Measurements from ENCODE around the gene ZBTB39. TPM values are rescaled to one million over a fixed set of nuclear protein-coding genes. Genes with fewer than 3 reads are reported as not detected.

Gene ZBTB39
- total and polyA plus RNA-seq, 10 donors = 1.7 to 15.7 (median 10.8) TPM

DNA sequence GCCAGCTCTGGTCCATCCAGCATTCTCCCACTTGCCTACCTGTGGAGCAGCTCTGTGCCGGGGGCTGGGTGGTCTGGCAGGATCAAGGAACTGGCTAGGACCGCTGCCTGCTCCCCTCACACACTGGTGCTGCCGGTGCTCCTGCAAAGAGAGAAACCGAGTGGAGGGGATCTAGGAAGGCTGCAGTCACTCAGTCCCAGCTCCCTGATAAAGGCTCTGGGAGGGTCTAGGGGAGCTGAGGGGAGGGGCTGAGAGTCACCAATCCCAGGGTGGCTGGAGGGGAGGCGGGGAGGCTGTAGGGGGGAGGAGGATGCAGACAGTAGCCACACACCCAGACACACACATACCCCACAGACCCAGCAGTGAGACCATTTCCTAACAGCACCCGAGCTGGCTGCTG, 10.0 kb upstream of the ZBTB39 start, which contains the start of gene TAC3:
TSS of gene TAC3 (minus strand) at position 182 of the 400 bp plus-strand sequence. CDS start 732 bp downstream, outside the sequence.
- no peak for DNase-seq
- intact Hi-C loops (cut with DNase I; ENCODE audit: low total_unique reads) = loop anchor here (5.0 kb wide), 1 partner anchor 41 kb away; no protein-coding TSS in a partner anchor
- H3K4me1 ChIP-seq = peaks cover 0 to 17% (median under 1%) of the 10 kb centered on the region in 6 donors
- H3K27me3 ChIP-seq (replicated peaks in 1 of 7) = peaks cover 0 to 13% (median 0%) of the 10 kb centered on the region in 7 donors
- no peaks in the 10 kb centered on the region for H3K9me3 ChIP-seq
- H3K36me3 ChIP-seq = no peaks in the 10 kb centered on the region
- H3K4me3 ChIP-seq = no peak within 1 kb of the TSS
- no peak for TF ChIP-seq POLR2AphosphoS5 (IDR thresholded peaks at IDR 0.05)
- TF ChIP-seq POLR2A (IDR thresholded peaks at IDR 0.05) = no peak
- TF ChIP-seq, protein P1, sequence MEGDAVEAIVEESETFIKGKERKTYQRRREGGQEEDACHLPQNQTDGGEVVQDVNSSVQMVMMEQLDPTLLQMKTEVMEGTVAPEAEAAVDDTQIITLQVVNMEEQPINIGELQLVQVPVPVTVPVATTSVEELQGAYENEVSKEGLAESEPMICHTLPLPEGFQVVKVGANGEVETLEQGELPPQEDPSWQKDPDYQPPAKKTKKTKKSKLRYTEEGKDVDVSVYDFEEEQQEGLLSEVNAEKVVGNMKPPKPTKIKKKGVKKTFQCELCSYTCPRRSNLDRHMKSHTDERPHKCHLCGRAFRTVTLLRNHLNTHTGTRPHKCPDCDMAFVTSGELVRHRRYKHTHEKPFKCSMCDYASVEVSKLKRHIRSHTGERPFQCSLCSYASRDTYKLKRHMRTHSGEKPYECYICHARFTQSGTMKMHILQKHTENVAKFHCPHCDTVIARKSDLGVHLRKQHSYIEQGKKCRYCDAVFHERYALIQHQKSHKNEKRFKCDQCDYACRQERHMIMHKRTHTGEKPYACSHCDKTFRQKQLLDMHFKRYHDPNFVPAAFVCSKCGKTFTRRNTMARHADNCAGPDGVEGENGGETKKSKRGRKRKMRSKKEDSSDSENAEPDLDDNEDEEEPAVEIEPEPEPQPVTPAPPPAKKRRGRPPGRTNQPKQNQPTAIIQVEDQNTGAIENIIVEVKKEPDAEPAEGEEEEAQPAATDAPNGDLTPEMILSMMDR (IDR thresholded peaks at IDR 0.05 in 8 of 11, conservative IDR thresholded peaks at IDR 0.05 in 3 of 11) = no peak
- H3K27ac ChIP-seq = no peak within 1 kb of the TSS
- WGBS, 5 donors = 73 to 90% (median 84%) methylated on average over 5 to 6 of the region's 6 CpGs

DNA sequence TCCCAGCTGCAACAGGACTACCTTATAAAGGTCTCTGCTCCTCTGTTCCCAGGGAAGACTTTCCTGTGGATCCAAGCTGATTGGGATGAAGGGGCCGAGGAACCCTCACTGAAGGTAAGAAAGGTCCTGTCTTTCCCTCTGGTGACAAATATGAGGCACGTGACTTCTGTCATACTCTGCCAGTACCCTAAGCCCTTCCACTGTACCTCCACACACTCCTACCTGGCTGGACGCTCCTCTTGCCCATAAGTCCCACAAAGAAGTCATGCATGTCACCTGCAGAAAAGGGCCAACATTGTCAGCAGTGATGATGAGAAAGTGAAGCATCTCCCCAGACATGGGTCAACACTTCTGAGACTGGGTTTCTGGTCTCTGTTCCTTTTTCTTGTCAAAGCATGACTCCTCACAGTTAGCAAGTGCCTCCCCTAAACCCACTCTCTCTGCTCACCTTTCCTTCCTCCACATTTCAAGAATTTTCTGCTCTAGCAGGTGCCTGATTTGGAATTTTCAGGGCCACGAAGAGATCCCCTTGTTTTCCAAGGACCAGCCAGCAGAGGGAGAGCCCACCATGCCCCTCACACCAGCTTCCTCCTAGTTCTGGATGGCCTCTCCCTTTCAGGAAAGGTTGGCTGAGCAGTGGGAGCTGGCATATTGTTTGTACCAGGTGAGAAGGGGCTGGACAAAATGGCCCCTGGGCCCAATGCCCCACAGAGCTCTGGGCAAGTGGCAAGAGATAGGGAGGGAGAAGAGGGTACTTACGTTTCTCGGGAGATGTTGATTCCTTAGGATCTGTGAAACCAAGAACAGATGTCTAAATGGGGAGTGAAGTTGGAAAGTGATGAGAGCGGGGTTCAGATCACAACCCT, 6.5 kb upstream of the ZBTB39 start:
- no peak for DNase-seq
- 76 to 85% (median 82%) methylated on average over 7 of the region's 7 CpGs for WGBS, 5 donors
- Histone ChIP-seq H3K9me3 (no peaks in the 10 kb centered on the region), H3K27me3 (replicated peaks in 1 of 7) (peaks cover 0 to 13% (median 0%) of the 10 kb centered on the region in 7 donors), H3K27ac (no peak overlapping the region), H3K4me3 (no peak overlapping the region), H3K4me1 (peaks cover 5 to 35% (median 12%) of the 10 kb centered on the region in 6 donors), H3K36me3 (no peaks in the 10 kb centered on the region)
- no peak for TF ChIP-seq POLR2AphosphoS5 (IDR thresholded peaks at IDR 0.05)
- TF ChIP-seq, protein P1 (IDR thresholded peaks at IDR 0.05 in 8 of 11, conservative IDR thresholded peaks at IDR 0.05 in 3 of 11) = no peak
- intact Hi-C loops (cut with DNase I; ENCODE audit: low total_unique reads) = no loop called here

DNA sequence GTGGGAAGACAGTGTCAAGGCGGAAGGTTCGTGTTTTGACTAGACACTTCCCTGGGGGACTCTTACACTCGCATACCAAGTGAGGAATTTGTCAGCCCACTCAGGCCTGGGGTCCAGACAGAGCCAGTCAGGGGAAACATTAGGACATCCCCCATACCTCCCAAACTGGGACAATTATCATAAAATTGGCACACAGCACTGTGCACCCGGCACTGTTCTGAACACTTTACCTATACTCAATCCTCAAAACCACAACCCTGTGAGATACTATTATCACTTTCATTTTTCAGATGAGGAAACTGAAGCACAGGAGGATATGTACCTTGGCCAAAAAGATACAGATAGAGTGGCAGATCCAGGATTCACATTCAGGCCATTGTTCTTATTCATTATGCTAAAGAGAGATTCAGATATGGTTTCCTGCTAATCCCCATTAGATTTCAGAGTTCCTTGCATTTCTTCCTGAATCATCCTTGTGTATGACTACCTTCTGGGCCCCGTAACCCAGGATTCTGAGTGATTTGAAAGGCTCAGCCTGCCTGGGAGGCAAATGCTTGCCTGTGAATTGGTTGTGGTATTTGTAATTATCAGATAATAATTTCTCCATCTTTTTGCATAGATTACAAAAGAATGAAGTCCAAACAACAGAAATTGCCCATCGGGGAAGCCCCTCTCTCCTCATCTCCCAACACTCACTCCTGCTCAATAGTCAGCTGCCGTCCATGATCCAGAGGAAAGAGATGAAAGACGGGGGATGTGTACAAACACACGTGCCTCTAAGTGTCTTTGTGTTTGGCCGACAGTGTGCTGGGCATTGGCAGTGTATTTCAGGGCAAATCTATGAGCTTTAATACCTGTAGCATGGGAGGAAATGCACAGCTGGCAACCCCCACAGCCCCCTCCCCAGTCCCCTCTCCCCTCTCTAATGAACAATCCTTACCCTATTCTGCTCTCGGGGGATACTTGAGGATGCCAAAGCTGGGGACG, 5.4 kb upstream of the ZBTB39 start:
- Histone ChIP-seq H3K9me3 (no peaks in the 10 kb centered on the region), H3K27me3 (replicated peaks in 1 of 7) (peaks cover 0 to 13% (median 0%) of the 10 kb centered on the region in 7 donors), H3K27ac (peak overlapping the region in 1 of 8 donors; percentile 38), H3K4me3 (no peak overlapping the region), H3K4me1 (peaks cover 12 to 46% (median 23%) of the 10 kb centered on the region in 6 donors), H3K36me3 (no peaks in the 10 kb centered on the region)
- DNase-seq = no peak
- WGBS, 5 donors = 75 to 82% (median 78%) methylated on average over 12 of the region's 12 CpGs
- intact Hi-C loops (cut with DNase I; ENCODE audit: low total_unique reads) = no loop called here
- no peak for TF ChIP-seq POLR2AphosphoS5 (IDR thresholded peaks at IDR 0.05)
- TF ChIP-seq, protein P1 (IDR thresholded peaks at IDR 0.05 in 8 of 11, conservative IDR thresholded peaks at IDR 0.05 in 3 of 11) = no peak
- no peak for TF ChIP-seq POLR2A (IDR thresholded peaks at IDR 0.05)

Measured in spleen (tissue), 11 donors.